ENCODE results near the gene GFPT1.
"Not testable (repeated sequence)": the region's sequence is repeated elsewhere in the genome, so short reads cannot be mapped to it uniquely, and the experiment has no call there.

The GFPT1 gene

DNA sequence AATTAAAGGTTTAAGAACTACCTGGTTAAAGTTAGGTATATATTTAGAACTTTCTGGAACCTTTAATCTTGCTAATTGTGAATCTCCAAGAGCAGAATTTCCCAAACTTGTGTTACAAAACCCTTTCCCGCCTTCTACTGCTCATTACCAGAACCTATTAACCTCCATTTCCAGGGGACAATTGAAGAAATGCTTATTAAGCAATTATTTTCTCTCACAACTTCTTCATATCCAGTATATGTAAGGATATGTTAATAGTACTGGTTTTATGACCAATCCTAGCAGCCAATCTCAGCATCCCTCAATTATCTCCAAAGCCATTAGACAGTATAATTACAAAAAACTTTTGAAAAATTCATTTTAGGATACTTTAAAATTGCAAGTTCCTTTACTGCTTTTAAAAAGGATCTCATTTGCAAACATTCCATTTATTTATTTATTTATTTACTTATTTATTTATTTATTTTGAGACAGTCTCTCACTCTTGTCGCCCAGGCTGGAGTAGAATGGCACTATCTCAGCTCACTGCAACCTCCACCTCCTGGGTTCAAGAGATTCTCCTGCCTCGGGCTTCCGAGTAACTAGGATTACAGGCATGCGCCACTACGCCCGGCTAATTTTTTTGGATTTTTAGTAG is 3.7 kb downstream of the GFPT1 start:
- DNase-seq: no peak

DNA sequence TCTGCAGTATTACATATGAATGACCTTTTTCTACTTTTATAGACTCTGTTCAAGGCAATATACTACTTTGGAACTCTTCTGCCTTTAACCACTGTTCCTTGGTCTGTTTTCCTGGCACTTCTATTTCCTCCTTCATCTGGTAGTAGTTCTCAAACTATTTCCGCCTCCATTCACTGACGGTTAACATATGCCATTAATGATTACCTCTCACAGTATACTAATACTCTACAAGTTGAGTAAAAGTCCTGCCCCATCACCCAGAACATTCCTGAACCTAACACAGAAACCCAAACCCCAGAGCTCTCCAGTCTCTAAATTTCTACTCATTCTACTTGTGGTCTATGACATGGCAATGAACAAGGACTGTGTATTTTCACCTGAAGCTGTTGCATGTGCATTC is 4.5 kb downstream of the GFPT1 start:
- no peak for DNase-seq

DNA sequence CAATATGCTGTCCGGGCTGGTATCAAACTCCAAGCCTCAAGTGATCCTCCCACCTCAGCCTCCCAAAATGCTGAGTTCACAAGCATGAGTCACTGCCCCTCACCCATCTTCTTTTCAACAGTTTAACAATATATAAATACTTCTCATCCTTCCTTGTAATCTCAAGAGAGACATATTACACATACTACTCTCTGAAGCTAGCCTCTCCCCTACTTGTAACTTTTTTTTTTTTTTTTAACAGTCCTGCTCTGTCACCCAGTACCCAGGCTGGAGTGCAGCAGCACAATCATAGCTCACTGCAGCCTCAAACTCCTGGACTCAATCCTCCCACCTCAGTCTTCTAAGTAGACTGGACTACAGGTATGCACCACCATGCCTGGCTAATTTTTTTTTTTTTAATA is 5.7 kb downstream of the GFPT1 start:
- no peak for DNase-seq

DNA sequence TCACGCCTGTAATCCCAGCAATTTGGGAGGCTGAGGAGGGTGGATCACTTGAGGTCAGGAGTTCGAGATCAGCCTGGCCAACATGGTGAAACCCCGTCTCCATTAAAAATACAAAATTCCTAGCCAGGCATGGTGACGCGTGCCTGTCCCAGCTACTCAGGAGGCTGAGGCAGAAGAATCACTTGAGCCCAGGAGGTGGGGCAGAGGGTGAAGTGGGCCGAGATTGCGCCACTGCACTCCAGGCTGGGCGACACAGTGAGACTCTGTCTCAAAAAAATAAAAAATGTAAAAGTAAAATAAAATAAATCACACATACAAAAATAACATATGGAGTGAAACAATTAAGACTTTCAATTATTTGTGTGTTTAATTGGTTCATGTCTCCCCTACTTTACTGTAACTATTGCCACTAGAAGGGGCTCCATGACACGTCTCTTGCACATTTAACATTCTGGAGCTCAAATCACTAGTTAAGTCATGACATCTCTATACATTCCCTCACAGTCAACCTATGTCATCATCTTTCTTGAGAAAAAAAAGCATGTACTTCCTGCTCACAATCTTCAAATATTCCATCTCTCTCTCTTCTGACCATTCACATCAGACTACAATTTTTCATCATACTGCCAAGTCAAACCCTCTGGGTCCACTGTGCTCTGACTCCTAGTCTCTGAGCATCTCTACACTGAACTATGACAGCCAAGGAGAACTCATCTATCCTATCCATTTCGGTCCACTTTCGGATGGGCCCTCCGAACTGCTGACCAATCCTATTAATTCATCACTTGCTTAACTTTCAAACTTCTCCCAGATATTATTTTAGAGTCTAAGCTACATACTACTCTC is 6.7 kb downstream of the GFPT1 start:
- DNase-seq: no peak

DNA sequence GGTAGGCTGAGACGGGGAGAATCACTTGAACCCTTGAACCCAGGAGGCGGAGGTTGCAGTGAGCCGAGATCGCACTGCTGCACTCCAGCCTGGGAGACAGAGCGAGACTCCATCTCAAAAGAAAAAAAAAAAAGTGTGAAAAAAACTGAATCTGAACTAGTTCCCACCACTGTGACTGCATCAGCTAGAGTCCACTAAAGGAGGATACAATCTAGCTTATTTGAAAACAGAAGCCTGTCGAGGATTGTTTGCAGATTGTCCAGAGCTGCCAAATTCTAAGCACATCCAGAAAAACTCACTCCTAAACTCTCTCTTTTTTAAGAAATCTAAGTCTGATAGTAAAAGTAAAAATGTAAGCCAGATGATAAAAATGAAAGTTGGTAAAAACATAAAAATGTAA is 10.6 kb downstream of the GFPT1 start:
- DNase-seq: no peak

DNA sequence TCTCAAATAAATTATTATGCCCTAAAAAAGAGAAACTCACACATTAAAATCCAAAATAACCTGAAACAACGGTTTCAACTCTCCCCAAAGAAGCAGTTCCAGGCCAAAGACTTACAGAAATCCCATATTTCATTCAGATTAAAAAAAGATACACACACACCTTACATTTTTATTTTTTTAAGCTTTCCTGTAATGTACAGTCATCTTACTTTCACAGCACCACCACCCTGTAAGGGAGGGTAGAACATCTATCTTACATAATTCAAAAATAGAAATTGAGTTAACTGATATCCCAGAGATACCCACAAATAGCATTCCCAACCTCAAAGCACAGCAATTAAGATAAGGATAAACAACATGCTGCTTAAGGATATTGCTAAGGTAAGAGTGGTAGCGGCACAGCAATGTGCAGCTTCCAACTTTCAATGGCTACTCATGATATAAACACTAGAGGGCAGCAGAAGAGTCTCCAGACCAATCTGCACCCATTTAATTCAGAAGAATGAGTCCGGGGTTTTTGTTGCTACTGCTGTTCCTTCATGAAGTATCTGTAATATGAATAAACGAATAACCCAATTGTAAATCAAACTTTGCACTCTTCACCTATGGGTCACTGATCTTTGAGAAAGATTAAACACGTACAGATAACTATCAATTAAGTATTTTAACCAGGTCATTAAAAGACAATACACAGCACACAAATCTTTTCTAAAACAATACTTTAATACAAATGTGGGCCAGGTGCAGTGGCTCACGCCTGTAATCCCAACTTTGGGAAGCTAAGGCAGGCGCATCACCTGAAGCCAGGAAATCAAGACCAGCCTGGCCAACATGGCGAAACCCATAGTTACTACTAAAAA is 11.3 kb downstream of the GFPT1 start:
- DNase-seq: peak; percentile 53

DNA sequence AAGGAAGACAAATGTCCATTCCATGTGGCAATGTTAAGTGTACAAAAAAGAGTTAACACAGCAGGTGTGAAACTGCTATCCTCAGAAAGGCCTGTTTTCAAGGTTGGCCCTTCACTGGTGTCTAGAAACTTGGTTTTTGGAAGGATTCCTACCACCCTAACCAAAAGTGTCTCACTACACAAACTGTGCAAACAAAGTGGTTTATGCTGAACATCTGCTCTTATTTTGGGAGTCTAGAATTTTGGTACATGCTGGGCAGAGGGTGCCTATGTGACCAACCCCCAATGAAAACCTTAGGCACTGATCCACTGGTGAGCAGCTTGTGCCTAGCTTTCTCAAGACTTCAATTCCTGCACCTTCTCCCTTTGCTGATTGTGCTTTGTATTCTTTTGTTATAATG is 14.3 kb downstream of the GFPT1 start:
- DNase-seq: no peak

DNA sequence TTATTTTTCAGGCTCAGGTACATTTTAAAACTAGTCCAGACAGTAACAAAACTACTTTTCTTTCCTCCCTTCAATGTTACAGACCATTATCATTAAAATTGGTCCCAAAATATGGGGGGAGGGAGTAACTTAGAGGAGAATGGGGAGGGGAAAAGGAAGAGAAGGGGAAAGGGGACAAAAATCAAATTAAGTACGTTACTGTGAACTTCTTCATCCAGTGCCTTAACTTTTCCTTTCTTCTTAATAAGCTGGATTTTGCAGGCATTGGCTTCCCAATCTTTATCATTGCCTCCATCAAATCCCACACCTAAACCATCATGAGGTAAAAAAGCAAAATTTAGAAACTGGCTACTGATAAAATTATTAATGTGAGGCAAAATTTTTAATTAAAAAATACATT is 17.2 kb downstream of the GFPT1 start:
- DNase-seq: no peak

DNA sequence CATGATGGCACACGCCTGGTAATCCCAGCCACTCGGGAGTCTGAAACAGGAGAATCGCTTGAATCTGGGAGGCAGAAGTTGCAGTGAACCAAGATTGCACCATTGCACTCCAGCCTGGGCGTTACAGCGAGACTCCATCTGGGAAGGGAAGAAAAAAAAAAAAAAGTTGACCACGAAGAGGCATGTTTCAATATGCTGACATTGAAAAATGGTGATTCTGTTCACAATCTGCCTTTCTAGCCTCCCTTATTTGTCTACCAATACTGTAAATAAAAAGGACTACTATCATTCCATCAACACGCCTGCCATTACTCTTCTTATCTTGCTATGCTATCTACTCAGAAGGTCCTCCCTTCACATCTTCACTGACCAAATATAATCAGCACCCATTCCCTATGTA is 18.4 kb downstream of the GFPT1 start:
- no peak for DNase-seq

DNA sequence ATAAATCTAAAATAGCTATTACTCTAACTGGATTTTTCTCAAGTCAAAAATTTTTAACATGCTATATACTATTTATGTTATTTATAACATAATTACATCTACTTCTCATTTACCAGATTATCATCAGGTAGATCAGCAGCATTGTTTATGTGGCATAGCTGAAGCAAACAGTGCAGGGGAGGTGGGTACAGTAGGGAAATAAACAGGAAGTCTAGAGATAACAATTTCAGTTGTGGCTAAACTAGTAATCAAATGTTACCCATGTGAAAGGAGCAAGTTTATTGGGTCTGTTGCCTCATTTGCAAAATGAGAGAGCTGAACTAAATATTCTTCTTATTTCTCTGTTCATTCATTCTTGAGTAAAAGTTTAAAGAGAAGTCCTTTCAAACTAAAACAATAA is 27.7 kb downstream of the GFPT1 start:
- DNase-seq: no peak

DNA sequence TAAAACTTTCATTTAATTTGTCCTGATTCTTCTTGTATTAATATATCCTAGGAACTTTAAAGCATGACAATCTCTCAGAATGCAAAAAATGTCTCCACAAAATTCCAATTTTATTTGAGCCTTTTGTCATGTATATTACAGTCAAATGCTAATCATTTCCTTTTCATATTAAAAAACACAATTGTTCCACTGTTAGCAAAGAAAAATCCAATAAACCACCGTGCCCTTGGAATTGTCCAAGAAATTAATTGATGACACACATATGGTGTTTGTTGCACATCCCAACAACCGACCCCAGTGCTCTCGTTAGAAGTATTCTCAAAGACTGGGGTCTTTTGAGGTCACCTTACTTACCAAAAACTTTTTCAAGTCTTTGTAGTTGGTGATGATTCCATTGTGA is 28.1 kb downstream of the GFPT1 start:
- no peak for DNase-seq

DNA sequence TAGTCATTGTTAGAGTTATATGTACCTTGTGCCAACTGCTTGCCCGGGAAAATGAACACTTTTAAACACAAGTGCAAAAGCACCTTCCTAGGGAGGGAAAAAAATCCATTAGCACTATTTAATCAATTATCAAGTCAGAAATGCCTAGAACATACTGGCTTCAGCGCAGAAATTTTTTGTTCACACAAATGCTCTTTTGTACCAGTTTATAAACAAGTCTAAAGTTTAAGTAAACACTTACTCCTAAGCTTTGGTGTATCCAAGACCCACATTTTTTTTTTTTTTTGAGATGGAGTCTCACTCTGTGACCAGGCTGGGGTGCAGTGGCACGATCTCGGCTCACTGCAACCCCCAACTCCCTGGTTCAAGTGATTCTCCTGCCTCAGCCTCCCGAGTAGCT is 30.6 kb downstream of the GFPT1 start:
- DNase-seq: no peak

DNA sequence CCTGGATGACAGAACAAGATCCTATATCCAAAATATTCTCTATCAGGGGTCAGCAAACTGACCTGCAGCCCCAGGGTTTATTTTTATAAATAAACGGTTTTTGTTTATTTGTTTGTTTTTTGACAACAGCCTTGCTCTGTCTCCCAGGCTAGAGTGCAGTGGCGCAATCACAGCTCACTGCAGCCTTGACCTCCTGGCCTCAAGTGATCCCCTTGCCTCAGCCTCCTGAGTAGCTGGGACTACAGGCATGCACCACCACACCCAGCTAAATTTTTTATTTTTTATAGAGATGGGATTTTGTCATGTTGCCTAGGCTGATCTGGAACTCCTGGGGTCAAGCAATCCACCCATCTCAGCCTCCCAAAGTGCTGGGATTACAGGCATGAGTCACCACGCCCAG is 32.1 kb downstream of the GFPT1 start:
- DNase-seq: not testable (repeated sequence)

DNA sequence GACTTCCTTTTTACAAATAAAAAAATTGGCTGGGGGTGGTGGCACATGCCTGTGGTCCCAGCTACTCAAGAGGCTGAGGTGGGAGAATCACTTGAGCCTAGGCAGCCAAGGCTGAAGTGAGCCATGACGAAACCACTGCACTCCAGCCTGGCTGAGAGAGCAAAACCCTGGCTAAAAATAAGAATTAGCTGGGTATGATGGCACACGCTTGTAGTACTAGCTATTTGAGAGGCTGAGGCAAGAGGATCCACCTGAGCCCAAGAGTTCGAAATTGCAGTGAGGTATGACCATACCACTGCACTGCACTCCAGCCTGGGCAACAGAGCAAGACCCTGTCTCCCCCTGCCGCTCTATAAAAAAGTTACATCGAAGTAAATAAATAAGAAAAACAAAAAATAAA is 33.7 kb downstream of the GFPT1 start:
- DNase-seq: no peak

DNA sequence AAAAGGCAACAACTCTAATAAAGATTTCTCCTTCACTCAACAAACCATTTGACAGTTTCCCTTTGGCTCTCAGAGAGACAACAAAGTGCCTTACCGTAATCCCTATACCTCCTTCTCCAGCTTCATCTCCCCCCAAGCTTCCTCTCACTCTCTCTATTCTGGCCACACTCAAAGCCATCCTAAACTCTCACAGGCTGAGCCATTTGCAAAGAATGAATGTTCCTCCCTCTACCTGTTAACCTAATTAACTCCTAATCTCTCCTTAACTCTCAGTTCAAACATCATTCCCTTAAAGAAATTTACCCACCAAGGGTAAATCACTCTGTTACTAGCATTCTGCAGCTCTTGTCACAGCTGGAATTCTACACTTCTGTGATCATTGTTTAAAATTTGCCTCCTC is 38.2 kb downstream of the GFPT1 start:
- no peak for DNase-seq

DNA sequence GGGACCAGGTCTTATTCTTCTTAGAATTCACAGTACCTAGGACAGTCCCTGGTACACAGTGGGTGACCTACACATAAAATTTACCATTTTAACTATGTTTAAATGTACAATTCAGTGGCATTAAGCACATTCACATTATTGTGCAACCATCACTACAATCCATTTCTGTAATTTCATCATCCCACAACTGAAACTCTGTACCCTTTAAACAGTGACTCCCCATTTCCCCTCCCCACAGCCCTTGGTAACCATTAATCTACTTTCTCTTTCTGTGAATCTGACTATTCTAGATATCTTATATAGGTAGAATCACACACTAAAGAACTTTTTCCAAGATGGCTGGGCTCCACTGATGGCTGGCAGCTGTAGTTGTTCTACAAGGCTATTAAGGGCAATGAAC is 41.6 kb downstream of the GFPT1 start:
- no peak for DNase-seq

DNA sequence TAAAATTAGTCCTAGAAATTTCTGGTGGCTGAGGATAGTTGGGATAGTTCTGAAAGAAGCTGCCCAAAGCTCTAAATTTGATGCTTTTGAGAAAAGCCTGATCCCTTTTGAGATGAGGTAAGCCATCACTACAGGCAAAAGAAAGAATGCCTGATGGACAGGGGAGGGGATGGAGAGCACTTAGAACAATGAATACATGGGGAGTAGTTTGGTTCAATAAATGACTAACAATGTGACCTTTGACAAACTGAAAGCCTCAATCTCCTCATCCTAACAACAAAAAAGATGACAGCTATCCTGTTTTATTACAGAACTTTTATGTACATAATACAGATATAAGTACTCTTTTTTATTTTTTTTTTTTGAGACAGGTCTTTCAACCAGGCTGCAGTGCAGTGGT is 42.7 kb downstream of the GFPT1 start:
- DNase-seq: no peak

DNA sequence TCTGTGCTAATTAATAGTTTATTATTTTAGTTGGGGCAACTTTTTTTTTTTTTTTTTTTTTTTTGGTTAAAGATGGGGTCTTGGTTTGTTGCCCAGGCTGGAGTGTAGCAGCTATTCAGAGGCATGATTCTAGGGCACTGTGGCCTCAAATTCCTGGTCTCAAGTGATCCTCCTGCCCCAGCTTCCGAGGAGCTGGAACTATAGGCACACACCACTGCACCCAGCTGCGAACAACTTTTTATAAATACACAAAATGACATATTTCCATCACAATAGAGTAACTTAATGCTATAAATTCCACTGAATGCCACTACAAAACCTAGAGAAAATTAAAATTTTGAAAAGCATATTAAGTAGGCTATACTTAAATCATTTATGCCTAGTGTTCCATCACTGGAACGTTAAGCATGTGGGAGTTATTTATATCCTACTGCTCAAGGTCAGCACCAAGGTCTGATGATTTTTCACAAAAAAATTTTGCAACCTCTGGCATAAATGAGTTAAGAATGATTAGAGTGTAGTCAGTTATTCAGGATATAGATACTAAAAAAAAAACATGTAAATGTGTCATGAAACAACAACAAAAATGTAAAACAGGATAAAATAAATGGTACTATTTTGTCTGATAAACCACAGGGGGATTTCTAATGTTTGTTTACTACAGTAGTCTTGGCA is 46.8 kb downstream of the GFPT1 start:
- no peak for DNase-seq

DNA sequence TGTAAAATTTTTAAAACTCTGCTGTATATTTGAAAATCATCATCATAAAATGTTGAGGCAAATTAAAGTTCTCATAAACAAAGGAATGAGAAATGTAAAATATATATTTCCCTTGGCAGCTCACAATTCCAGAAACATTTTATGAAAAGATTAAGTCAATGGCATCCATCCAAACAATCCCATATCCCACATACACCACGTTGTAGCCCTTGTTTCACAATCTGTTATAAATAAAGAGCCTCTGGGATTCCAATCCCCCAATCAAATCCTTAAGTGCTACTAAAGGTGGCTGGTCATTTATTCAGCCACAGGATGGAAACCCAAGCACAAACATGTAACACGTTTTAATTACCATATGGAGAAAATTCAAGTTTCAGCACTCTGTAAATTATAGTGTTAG is 51.7 kb downstream of the GFPT1 start:
- no peak for DNase-seq

DNA sequence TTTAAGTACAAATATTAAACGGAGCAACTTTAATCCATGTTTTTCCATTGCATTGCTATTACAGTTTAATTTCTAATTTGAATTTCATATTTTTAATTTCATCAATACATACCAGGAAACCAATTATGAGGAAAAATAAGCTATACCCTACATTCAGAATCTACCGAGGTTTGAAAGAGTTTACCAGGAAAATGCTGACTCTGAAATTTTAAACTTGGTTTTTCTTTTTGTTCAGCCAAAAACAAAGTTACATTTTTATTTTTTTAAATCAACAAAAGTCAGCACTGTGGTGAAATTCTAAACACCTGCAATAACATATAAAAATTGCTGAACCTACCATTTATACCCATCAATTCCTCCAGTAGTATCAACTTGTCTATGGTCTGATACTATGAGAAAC is 53.7 kb downstream of the GFPT1 start:
- DNase-seq: no peak

DNA sequence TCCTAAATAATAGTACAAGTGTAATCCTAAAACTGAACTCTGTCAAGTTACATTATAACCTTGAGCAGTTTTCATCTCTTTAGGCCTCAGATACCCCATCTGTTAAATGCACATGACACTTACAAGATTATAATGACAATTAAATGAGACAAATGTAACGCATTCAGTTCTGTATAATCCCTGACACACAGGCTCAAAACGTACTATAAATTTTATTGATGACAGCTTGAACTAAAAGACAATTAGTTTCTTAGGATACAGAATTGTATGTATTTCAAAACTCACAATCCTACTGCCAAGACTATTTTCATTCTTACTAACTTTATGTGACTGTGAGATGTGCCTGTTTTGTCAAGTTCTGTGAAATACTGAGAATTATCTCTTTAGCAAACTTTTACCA is 56.2 kb downstream of the GFPT1 start:
- DNase-seq: no peak

DNA sequence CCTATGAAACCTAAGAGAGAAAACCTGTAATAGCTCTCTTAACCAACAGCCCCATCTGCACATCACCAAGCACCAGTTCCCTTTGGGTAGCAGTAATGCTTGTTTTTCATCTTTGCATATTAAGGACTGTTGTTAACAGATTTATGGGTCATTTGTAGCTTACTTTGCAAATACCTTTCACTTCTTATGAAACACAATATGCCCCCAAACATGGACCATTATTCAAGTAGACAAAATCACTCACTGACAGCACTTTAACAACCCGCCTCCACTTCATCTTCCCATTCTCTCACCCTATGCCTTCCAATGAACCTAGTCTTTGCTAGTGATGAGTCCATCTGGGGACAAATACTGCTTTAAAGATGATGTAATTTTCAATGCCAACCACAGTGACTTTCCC is 64.4 kb downstream of the GFPT1 start:
- no peak for DNase-seq

DNA sequence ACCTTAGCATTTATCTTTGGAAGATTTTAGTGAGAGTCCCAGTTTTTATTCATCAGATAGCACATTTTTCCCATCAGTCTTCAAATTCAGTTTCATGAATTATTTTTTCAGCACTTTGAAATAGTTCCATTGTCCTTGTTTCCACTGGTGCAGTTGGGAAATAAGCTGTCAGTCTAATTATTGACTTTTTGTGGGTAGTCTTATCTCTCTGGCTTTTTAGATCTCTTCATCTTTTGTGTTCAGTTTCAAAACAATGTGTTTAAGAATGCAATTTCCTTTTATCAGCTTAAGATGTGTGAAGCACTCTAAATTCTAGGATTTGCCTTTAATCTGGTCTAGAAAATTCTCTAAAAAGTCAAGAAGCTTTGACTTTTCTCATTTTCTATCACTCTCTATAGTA is 70.5 kb downstream of the GFPT1 start:
- DNase-seq: no peak

Data from CD4-positive, alpha-beta T cell treated with Interleukin-21 for 1 hour (primary cell).